ENCODE data around the gene PDGFRA. TPM values are rescaled to one million over a fixed set of nuclear protein-coding genes. Genes with fewer than 3 reads are reported as not detected.

Gene PDGFRA
- total RNA-seq, 1 experiment from 2014 or later = 0.25 TPM

DNA sequence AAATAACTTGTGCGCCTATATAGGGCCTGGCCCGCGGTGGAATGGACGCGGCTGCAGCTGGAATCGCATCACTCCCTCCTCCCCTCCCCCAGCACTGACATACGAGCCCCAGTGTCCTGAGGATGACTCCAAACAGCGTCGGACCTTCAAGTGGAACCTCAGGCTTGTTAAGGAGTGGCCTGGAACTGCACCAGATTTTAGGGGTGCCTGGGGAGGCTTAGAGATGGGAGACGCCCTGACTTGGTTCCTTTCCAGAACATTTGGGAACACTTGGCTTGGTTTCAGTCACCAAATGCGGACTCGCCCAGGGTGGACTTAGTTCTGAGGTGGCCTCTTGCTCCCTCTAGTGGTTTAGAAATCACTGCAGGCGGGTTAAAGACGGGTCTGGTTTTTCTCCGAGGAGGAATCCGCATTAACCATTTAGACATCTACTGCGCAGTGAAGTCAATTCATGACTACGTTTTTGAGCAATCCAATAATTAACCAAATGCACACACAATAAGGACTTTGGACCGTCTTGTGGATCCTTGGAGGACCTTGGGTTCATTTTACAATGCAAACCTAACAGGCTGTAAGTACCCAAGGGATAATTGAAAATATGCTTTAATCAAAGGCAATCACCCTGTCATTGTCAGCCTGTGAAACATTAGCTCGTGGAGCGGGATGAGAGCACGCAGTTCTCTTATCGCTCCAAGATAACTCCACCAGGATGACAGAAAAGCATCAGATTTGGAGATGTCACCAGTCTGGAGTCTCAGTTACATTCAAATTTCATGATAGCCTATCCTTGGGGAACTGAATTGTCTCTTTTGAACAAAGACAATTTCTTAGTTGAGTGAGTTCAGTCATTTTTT lies 11.2 kb upstream of the PDGFRA start:
- H3K9me2 ChIP-seq (ENCODE audit: insufficient read depth) = no peaks in the 10 kb centered on the region
- RAD21 ChIA-PET (ENCODE audit: low non-redundant PET in 1 of 2, low total read pairs in 2 of 2, uncharacterized antibody in 2 of 2, unreplicated experiment in 2 of 2) = interaction anchor here (1.0 to 1.7 kb wide), 4 partner anchors 16 to 309 kb away, joined by 3 to 6 read pairs (median 5); no protein-coding TSS in a partner anchor
- H3K27me3 ChIP-seq (ENCODE audit: insufficient read depth, low read length) = no peaks in the 10 kb centered on the region
- peak overlapping the region; percentile 7; the same call in 1 of the 2 replicates for H3K9ac ChIP-seq (ENCODE audit: low read length)
- no peaks in the 10 kb centered on the region for H3K36me3 ChIP-seq (ENCODE audit: control insufficient read depth in 1 of 2, insufficient read depth in 2 of 2, low read length in 2 of 2)
- peak overlapping the region; percentile 80 for H3K4me2 ChIP-seq (ENCODE audit: low read length)
- DNase-seq (ENCODE audit: low read depth, low spot score) (peak; percentile 71), ATAC-seq (peak; percentile 97)
- CTCF ChIA-PET = interaction anchor here (0.5 to 6.0 kb wide), 8 partner anchors 16 to 309 kb away, joined by 3 to 64 read pairs (median 3); no protein-coding TSS in a partner anchor
- H3K79me2 ChIP-seq (ENCODE audit: insufficient read depth, low read length) = no peaks in the 10 kb centered on the region
- POLR2A ChIA-PET = interaction anchor here (2.0 kb wide), 1 partner anchor 288 kb away, joined by 6 read pairs; no protein-coding TSS in a partner anchor
- H3K4me1 ChIP-seq (ENCODE audit: control insufficient read depth in 1 of 2, insufficient read depth in 2 of 2, low read length in 2 of 2) = peaks cover 0 to 12% of the 10 kb centered on the region in 2 experiments; a peak in 2 of 4 replicates
- no peaks in the 10 kb centered on the region for H3K9me3 ChIP-seq (ENCODE audit: control insufficient read depth in 1 of 2, insufficient read depth in 1 of 2, low read depth in 1 of 2, low read length in 2 of 2)
- TF ChIP-seq ZNF274 (IDR thresholded peaks at IDR 0.05; ENCODE audit: low read depth, low read length) = no peak
- no peak for TF ChIP-seq TCF7L2 (IDR thresholded peaks at IDR 0.05; ENCODE audit: borderline replicate concordance, extremely low read depth, insufficient read depth, insufficient read length)
- TF ChIP-seq EZH2 (IDR thresholded peaks at IDR 0.05) = no peak
- no peak for TF ChIP-seq SRF (IDR thresholded peaks at IDR 0.05; ENCODE audit: low read depth)
- peak; percentile 67 for TF ChIP-seq CBX3 (IDR thresholded peaks at IDR 0.05; ENCODE audit: low read depth)
- TF ChIP-seq ELF1 (IDR thresholded peaks at IDR 0.05; ENCODE audit: borderline replicate concordance, low read depth) = no peak
- TF ChIP-seq MAX (IDR thresholded peaks at IDR 0.05) = no peak
- TF ChIP-seq, protein P1, sequence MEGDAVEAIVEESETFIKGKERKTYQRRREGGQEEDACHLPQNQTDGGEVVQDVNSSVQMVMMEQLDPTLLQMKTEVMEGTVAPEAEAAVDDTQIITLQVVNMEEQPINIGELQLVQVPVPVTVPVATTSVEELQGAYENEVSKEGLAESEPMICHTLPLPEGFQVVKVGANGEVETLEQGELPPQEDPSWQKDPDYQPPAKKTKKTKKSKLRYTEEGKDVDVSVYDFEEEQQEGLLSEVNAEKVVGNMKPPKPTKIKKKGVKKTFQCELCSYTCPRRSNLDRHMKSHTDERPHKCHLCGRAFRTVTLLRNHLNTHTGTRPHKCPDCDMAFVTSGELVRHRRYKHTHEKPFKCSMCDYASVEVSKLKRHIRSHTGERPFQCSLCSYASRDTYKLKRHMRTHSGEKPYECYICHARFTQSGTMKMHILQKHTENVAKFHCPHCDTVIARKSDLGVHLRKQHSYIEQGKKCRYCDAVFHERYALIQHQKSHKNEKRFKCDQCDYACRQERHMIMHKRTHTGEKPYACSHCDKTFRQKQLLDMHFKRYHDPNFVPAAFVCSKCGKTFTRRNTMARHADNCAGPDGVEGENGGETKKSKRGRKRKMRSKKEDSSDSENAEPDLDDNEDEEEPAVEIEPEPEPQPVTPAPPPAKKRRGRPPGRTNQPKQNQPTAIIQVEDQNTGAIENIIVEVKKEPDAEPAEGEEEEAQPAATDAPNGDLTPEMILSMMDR (IDR thresholded peaks at IDR 0.05 in 2 of 3, conservative IDR thresholded peaks at IDR 0.05 in 1 of 3; ENCODE audit: borderline replicate concordance in 1 of 3, insufficient read depth in 1 of 3, low read depth in 2 of 3, low read length in 2 of 3) = peak; percentile 85 to 91 (median 88)
- TF ChIP-seq POLR2A (IDR thresholded peaks at IDR 0.05; ENCODE audit: borderline replicate concordance, extremely low read depth, insufficient read depth, insufficient read length) = no peak
- TF ChIP-seq FOSL1 (IDR thresholded peaks at IDR 0.05; ENCODE audit: low read depth) = no peak
- TF ChIP-seq RAD21 (IDR thresholded peaks at IDR 0.05; ENCODE audit: low read depth) = peak; percentile 96
- no peak for TF ChIP-seq ZFX (IDR thresholded peaks at IDR 0.05)
- TF ChIP-seq EGR1 (IDR thresholded peaks at IDR 0.05; ENCODE audit: low read depth) = no peak
- TF ChIP-seq YY1 (IDR thresholded peaks at IDR 0.05; ENCODE audit: extremely low read depth, insufficient replicate concordance, low read depth, low read length) = no peak
- TF ChIP-seq ZBTB33 (IDR thresholded peaks at IDR 0.05; ENCODE audit: extremely low read depth, insufficient replicate concordance, low read length) = no peak
- no peak for TF ChIP-seq ATF3 (IDR thresholded peaks at IDR 0.05)
- BruUV-seq (replicated peaks) = no TSS peak
- intact Hi-C loops (cut with micrococcal nuclease) = loop anchor here (1.0 kb wide), 2 partner anchors 288 to 310 kb away; no protein-coding TSS in a partner anchor
- H2AFZ ChIP-seq (ENCODE audit: low read depth, low read length, poor library complexity, severe bottlenecking) = peak overlapping the region; percentile 81
- peak overlapping the region; percentile 50 to 54 for H3K4me3 ChIP-seq (replicated peaks in 1 of 2; ENCODE audit: low read depth in 1 of 2, low read length in 2 of 2)
- H4K20me1 ChIP-seq (ENCODE audit: insufficient read depth) = no peaks in the 10 kb centered on the region
- H3K27ac ChIP-seq (ENCODE audit: low read depth, low read length) = no peak overlapping the region; the same call in 1 of the 2 replicates
